Loucy (cell line): ENCODE results near the gene NEUROD6.

Experiments used
- H2AFZ ChIP-seq: fragments of 200-600 bp; sonication (generic); 2 replicates; pipeline ENCODE4 v1.6.0; 2016; ENCODE audit warnings: antibody characterized with exemption, mild to moderate bottlenecking, low read length, moderate library complexity
- H3F3A ChIP-seq: fragments of 200-600 bp; 2 replicates; pipeline ENCODE4 v1.6.0; 2016; ENCODE audit warnings: antibody characterized with exemption, low read depth, mild to moderate bottlenecking
- H3K27me3 ChIP-seq: fragments of 200-600 bp; sonication (generic); 2 replicates; pipeline ENCODE4 v1.6.1; 2014; ENCODE audit warnings: low read length, mild to moderate bottlenecking; ENCODE audit not compliant: insufficient read depth, poor library complexity, severe bottlenecking
- H3K36me3 ChIP-seq: fragments of 200-600 bp; sonication (generic); 2 replicates; pipeline ENCODE4 v1.6.1; 2016; ENCODE audit warnings: low read length; ENCODE audit not compliant: insufficient read depth
- H3K4me1 ChIP-seq: fragments of 200-600 bp; sonication (generic); 2 replicates; pipeline ENCODE4 v1.5.1; 2014; ENCODE audit warnings: low read length, mild to moderate bottlenecking; ENCODE audit not compliant: insufficient read depth, poor library complexity, severe bottlenecking
- H3K4me2 ChIP-seq: fragments of 200-600 bp; sonication (generic); 2 replicates; pipeline ENCODE4 v1.6.0; 2014; ENCODE audit warnings: antibody characterized with exemption, low read length, low read depth, mild to moderate bottlenecking; ENCODE audit not compliant: poor library complexity, severe bottlenecking
- H3K4me3 ChIP-seq: fragments of 200-600 bp; sonication (generic); 2 replicates; pipeline ENCODE4 v1.5.1; 2014; ENCODE audit warnings: low read length, mild to moderate bottlenecking, mixed read lengths; ENCODE audit not compliant: poor library complexity, severe bottlenecking
- H3K79me2 ChIP-seq: fragments of 200-600 bp; sonication (generic); 2 replicates; pipeline ENCODE4 v1.6.1; 2014; ENCODE audit warnings: low read length; ENCODE audit not compliant: insufficient read depth
- H3K9ac ChIP-seq: fragments of 200-600 bp; sonication (generic); 2 replicates; pipeline ENCODE4 v1.6.0; 2014; ENCODE audit warnings: mild to moderate bottlenecking, low read depth, low read length, moderate library complexity; ENCODE audit not compliant: poor library complexity, severe bottlenecking
- H3K9me2 ChIP-seq: fragments of 200-600 bp; sonication (generic); replicated peaks from 2 replicates; pipeline ENCODE4 v1.6.1; 2016; ENCODE audit warnings: low read depth, low read length, mixed read lengths
- H3K9me3 ChIP-seq: fragments of 200-600 bp; sonication (generic); 2 replicates; pipeline ENCODE4 v1.6.1; 2014; ENCODE audit warnings: mild to moderate bottlenecking, antibody characterized with exemption, low read length, low read depth; ENCODE audit not compliant: insufficient read depth
- H4K20me1 ChIP-seq: fragments of 200-600 bp; sonication (generic); 2 replicates; pipeline ENCODE4 v1.6.0; 2014; ENCODE audit warnings: antibody characterized with exemption, low read length, mild to moderate bottlenecking; ENCODE audit not compliant: insufficient read depth, poor library complexity, severe bottlenecking
- EZH2phosphoT487 ChIP-seq: fragments of 200-600 bp; IDR thresholded peaks from 2 replicates; pipeline ENCODE4 v1.6.1; 2018; ENCODE audit warnings: antibody characterized with exemption, mild to moderate bottlenecking, moderate library complexity, borderline replicate concordance
- TF ChIP-seq, protein P1 (sequence below): fragments of 200-600 bp; sonication (generic); conservative IDR thresholded peaks from 2 replicates; pipeline ENCODE4 v1.5.1; 2014; ENCODE audit warnings: mild to moderate bottlenecking, antibody characterized with exemption, low read length

NEUROD6 gene

DNA sequence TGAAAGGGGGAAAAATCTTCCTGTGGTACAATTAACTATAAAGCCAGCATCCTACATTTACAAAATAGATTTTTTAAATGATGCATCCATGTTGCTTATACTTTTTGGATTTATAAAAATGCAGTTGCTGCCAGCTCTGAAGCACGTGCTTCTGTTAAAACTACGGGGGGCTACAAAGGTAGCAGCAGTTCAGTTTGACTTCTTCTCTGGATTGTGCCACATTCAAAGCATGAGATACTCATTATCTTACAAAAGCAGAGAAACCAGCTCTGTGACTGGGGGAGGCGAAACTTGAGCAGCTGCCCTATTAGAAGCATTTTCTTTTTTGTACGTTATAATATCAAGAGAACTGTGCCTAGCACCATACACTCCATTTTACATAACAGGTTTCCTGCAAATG lies 31.1 kb downstream of the NEUROD6 start:
- TF ChIP-seq EZH2phosphoT487: no peak
- TF ChIP-seq, protein P1, sequence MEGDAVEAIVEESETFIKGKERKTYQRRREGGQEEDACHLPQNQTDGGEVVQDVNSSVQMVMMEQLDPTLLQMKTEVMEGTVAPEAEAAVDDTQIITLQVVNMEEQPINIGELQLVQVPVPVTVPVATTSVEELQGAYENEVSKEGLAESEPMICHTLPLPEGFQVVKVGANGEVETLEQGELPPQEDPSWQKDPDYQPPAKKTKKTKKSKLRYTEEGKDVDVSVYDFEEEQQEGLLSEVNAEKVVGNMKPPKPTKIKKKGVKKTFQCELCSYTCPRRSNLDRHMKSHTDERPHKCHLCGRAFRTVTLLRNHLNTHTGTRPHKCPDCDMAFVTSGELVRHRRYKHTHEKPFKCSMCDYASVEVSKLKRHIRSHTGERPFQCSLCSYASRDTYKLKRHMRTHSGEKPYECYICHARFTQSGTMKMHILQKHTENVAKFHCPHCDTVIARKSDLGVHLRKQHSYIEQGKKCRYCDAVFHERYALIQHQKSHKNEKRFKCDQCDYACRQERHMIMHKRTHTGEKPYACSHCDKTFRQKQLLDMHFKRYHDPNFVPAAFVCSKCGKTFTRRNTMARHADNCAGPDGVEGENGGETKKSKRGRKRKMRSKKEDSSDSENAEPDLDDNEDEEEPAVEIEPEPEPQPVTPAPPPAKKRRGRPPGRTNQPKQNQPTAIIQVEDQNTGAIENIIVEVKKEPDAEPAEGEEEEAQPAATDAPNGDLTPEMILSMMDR: no peak
- no peaks in the 10 kb centered on the region for H3K9me2 ChIP-seq
- no peaks in the 10 kb centered on the region for H3K9me3 ChIP-seq
- H3K9ac ChIP-seq: no peak overlapping the region
- H2AFZ ChIP-seq: no peak overlapping the region
- H3K27me3 ChIP-seq: no peaks in the 10 kb centered on the region
- H4K20me1 ChIP-seq: no peaks in the 10 kb centered on the region
- no peaks in the 10 kb centered on the region for H3K4me1 ChIP-seq
- H3K36me3 ChIP-seq: no peaks in the 10 kb centered on the region
- no peaks in the 10 kb centered on the region for H3F3A ChIP-seq
- H3K4me3 ChIP-seq: no peak overlapping the region
- no peak overlapping the region for H3K4me2 ChIP-seq
- H3K79me2 ChIP-seq: no peaks in the 10 kb centered on the region

DNA sequence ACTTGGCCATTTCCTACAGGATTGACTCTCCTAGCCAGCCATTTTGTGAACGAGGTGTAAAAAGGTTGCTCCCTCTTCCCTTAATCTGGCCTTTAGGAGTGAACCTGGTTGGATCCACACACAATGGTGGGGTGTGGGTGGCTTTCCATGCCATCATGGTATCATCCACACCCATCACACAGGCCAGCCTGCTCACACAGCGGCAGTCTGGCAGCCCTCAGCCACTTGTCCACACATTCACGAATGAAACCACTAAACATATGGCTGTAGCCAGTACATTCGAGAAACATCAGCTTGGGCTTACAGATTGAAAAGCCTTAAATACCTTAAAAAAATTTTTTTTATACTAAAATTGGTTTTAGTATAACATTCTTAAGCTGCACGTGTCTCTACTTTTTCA lies 31.9 kb downstream of the NEUROD6 start:
- TF ChIP-seq, protein P1: no peak
- no peak for TF ChIP-seq EZH2phosphoT487
- Histone ChIP-seq H3K9me3 (no peaks in the 10 kb centered on the region), H4K20me1 (no peaks in the 10 kb centered on the region), H3K4me3 (no peak overlapping the region), H2AFZ (no peak overlapping the region), H3K4me1 (no peaks in the 10 kb centered on the region), H3K36me3 (no peaks in the 10 kb centered on the region), H3K9ac (no peak overlapping the region), H3K79me2 (no peaks in the 10 kb centered on the region), H3F3A (no peaks in the 10 kb centered on the region), H3K27me3 (no peaks in the 10 kb centered on the region), H3K9me2 (no peaks in the 10 kb centered on the region), H3K4me2 (no peak overlapping the region)

DNA sequence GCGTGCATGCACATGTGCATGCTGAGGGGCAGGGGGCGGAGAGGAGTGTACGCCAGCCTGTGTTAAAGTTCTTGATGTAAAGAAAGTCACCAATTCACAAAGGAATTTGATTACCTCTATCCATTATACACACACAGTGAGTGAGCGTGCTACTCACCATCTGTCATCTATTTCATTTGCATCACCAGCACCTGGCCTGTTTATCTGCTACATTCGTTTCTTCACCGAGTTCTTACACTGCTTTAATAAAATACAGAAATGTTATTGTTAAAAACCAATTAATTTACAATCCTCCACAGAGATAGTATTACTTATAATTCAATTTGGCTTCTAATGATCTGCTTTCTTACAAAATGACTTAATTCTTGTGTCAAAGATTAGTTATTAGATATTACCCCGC lies 32.6 kb downstream of the NEUROD6 start:
- H2AFZ ChIP-seq: no peak overlapping the region
- H4K20me1 ChIP-seq: no peaks in the 10 kb centered on the region
- H3K9me3 ChIP-seq: no peaks in the 10 kb centered on the region
- H3K36me3 ChIP-seq: no peaks in the 10 kb centered on the region
- TF ChIP-seq, protein P1: no peak
- TF ChIP-seq EZH2phosphoT487: no peak
- H3K4me2 ChIP-seq: no peak overlapping the region
- H3K9me2 ChIP-seq: no peaks in the 10 kb centered on the region
- no peaks in the 10 kb centered on the region for H3K4me1 ChIP-seq
- H3K27me3 ChIP-seq: no peaks in the 10 kb centered on the region
- H3K9ac ChIP-seq: no peak overlapping the region
- no peaks in the 10 kb centered on the region for H3F3A ChIP-seq
- no peaks in the 10 kb centered on the region for H3K79me2 ChIP-seq
- no peak overlapping the region for H3K4me3 ChIP-seq
